ENCODE data around the gene LCN1.

Gene LCN1

GRCh38 chr9:135489188-135489906 is 31.9 kb upstream of the LCN1 start:
- no peak for DNase-seq

GRCh38 chr9:135490166-135490870 is 30.9 kb upstream of the LCN1 start:
- no peak for DNase-seq

GRCh38 chr9:135490980-135491464 is 30.2 kb upstream of the LCN1 start:
- no peak for DNase-seq

- no peak for DNase-seq
Observed at GRCh38 chr9:135491764-135492163, 29.5 kb upstream of the LCN1 start.

GRCh38 chr9:135492886-135493669 is 28.2 kb upstream of the LCN1 start:
- DNase-seq, result no peak

- DNase-seq, result no peak
Observed at GRCh38 chr9:135494791-135495559, 26.3 kb upstream of the LCN1 start.

- DNase-seq, result no peak
Observed at GRCh38 chr9:135498381-135499126, 22.7 kb upstream of the LCN1 start.

GRCh38 chr9:135499326-135500070 is 21.7 kb upstream of the LCN1 start:
- peak; percentile 85 for DNase-seq

GRCh38 chr9:135500071-135500524 is 21.1 kb upstream of the LCN1 start:
- no peak for DNase-seq

- peak; percentile 47 for DNase-seq
Observed at GRCh38 chr9:135500525-135501260, 20.5 kb upstream of the LCN1 start, which contains the start of gene MRPS2. Gene MRPS2, plus strand, starts transcription at chr9:135500682. Its CDS starts 29 bp downstream, at chr9:135500711.

GRCh38 chr9:135501261-135502167 is 19.7 kb upstream of the LCN1 start:
- no peak for DNase-seq

- DNase-seq, result no peak
Observed at GRCh38 chr9:135502168-135502872, 18.9 kb upstream of the LCN1 start.

GRCh38 chr9:135502873-135503321 is 18.3 kb upstream of the LCN1 start:
- no peak for DNase-seq

- no peak for DNase-seq
Observed at GRCh38 chr9:135503371-135504261, 17.6 kb upstream of the LCN1 start.

GRCh38 chr9:135504262-135505243 is 16.7 kb upstream of the LCN1 start:
- peak; percentile 25 for DNase-seq
